IMR-90 (cell line): Measurements from ENCODE around the gene CCM2. TPM values are rescaled to one million over a fixed set of nuclear protein-coding genes. Genes with fewer than 3 reads are reported as not detected.

Experiments
- ATAC-seq: fragments of 200-7000 bp; cut with Tn5 transposase; 2 replicates; pipeline ENCODE4 v1.9.1; 2020; ENCODE audit warnings: low read depth, mild to moderate bottlenecking, moderate library complexity
- BruUV-seq: library from RNA; stranded (reverse); fragments of 400-500 nt; replicated peaks from 2 replicates; lab custom pipeline; 2021; lab: Mats Ljungman, UMichigan
- CTCF ChIA-PET: fragments of 300-600 bp; formaldehyde crosslinking; extraction: SDS; loops from one replicate; lab custom pipeline; 2021; ENCODE audit warnings: antibody characterized with exemption; lab: Yijun Ruan, JAX
- POLR2A ChIA-PET: fragments of 300-600 bp; sonication (Branson Sonifier 250); formaldehyde crosslinking; loops from one replicate; lab custom pipeline; 2022; ENCODE audit warnings: antibody characterized with exemption; ENCODE audit not compliant: unreplicated experiment; lab: Charles Lee
- DNase-seq: peaks from one replicate; pipeline ENCODE4 v3.0.0; 2013
- H2AFZ ChIP-seq: replicated peaks from 2 replicates; pipeline ENCODE3; 2013; ENCODE audit warnings: low read length, mild to moderate bottlenecking; ENCODE audit not compliant: poor library complexity
- H2AK5ac ChIP-seq: 2 replicates; pipeline ENCODE4 v1.6.1; 2013; ENCODE audit warnings: low read depth, low read length, inconsistent platforms
- H2AK9ac ChIP-seq: replicated peaks from 2 replicates; pipeline ENCODE3; 2013; ENCODE audit warnings: mild to moderate bottlenecking, low read depth, low read length, moderate library complexity; ENCODE audit not compliant: poor library complexity
- H2BK120ac ChIP-seq: 2 replicates; pipeline ENCODE4 v1.6.1; 2013; ENCODE audit warnings: low read depth, low read length, inconsistent platforms
- H2BK15ac ChIP-seq: 3 replicates; pipeline ENCODE4 v1.6.1; 2013; ENCODE audit warnings: low read depth, low read length, inconsistent platforms
- H2BK20ac ChIP-seq: 2 replicates; pipeline ENCODE4 v1.6.1; 2013; ENCODE audit warnings: low read depth, mild to moderate bottlenecking, inconsistent platforms, low read length, moderate library complexity
- H2BK5ac ChIP-seq: 2 replicates; pipeline ENCODE4 v1.6.1; 2013; ENCODE audit warnings: mild to moderate bottlenecking, low read depth, low read length, inconsistent platforms; ENCODE audit not compliant: poor library complexity, severe bottlenecking
- H3K14ac ChIP-seq: replicated peaks from 2 replicates; pipeline ENCODE4 v1.6.1; 2013; ENCODE audit warnings: low read depth, low read length, inconsistent platforms
- H3K18ac ChIP-seq: 2 replicates; pipeline ENCODE4 v1.6.1; 2013; ENCODE audit warnings: low read depth, low read length, control low read depth
- H3K23ac ChIP-seq: 2 replicates; pipeline ENCODE4 v1.6.1; 2013; ENCODE audit warnings: low read depth, low read length, inconsistent platforms
- H3K27ac ChIP-seq: 2 replicates; pipeline ENCODE4 v1.5.1; 2013; ENCODE audit warnings: mild to moderate bottlenecking, control low read depth, low read length; ENCODE audit not compliant: insufficient read depth
- H3K27me3 ChIP-seq: 2 replicates; pipeline ENCODE4 v1.6.1; 2013; ENCODE audit warnings: low read length; ENCODE audit not compliant: control insufficient read depth, insufficient read depth
- H3K36me3 ChIP-seq: 2 replicates; pipeline ENCODE4 v1.6.1; 2013; ENCODE audit warnings: low read length, mixed read lengths; ENCODE audit not compliant: control insufficient read depth, insufficient read depth
- H3K4ac ChIP-seq: 2 replicates; pipeline ENCODE4 v1.6.1; 2013; ENCODE audit warnings: low read depth, low read length, inconsistent platforms
- H3K4me1 ChIP-seq: 2 replicates; pipeline ENCODE4 v1.6.1; 2013; ENCODE audit warnings: low read length, mixed read lengths; ENCODE audit not compliant: control insufficient read depth, insufficient read depth
- H3K4me2 ChIP-seq: 2 replicates; pipeline ENCODE4 v1.6.1; 2013; ENCODE audit warnings: low read depth, mild to moderate bottlenecking, control low read depth, low read length, moderate library complexity
- H3K4me3 ChIP-seq: 2 replicates; pipeline ENCODE4 v1.5.1; 2013; ENCODE audit warnings: low read depth, mild to moderate bottlenecking, control low read depth, low read length, moderate library complexity; ENCODE audit not compliant: insufficient read depth
- H3K56ac ChIP-seq: 2 replicates; pipeline ENCODE4 v1.6.1; 2013; ENCODE audit warnings: low read length, inconsistent platforms; ENCODE audit not compliant: insufficient read depth; ENCODE audit errors: extremely low read depth
- H3K79me1 ChIP-seq, 2 experiments: 2 replicates each; pipeline ENCODE4 v1.6.1; 2013; ENCODE audit warnings: low read length in 2 of 2, inconsistent platforms in 1 of 2, low read depth in 1 of 2
- H3K9ac ChIP-seq: 2 replicates; pipeline ENCODE4 v1.6.1; 2013; ENCODE audit warnings: low read depth, low read length, control low read depth
- H3K9me1 ChIP-seq: 2 replicates; pipeline ENCODE4 v1.6.1; 2013; ENCODE audit warnings: low read length, inconsistent platforms; ENCODE audit not compliant: insufficient read depth
- H3K9me3 ChIP-seq: 2 replicates; pipeline ENCODE4 v1.6.1; 2013; ENCODE audit warnings: low read length; ENCODE audit not compliant: control insufficient read depth, insufficient read depth
- H4K20me1 ChIP-seq: 2 replicates; pipeline ENCODE4 v1.6.1; 2013; ENCODE audit warnings: low read length, inconsistent platforms; ENCODE audit not compliant: insufficient read depth
- H4K5ac ChIP-seq: 2 replicates; pipeline ENCODE4 v1.6.1; 2013; ENCODE audit warnings: mild to moderate bottlenecking, low read depth, low read length, control low read depth
- H4K8ac ChIP-seq, 2 experiments: 2 replicates each; pipeline ENCODE4 v1.6.1; 2013; ENCODE audit warnings: low read depth in 2 of 2, low read length in 2 of 2, control low read depth in 1 of 2, inconsistent platforms in 1 of 2
- H4K91ac ChIP-seq: 2 replicates; pipeline ENCODE4 v1.6.1; 2013; ENCODE audit warnings: low read depth, low read length, inconsistent platforms; ENCODE audit not compliant: insufficient read depth
- BHLHE40 ChIP-seq: fragments of 150-350 bp; IDR thresholded peaks from 2 replicates; pipeline ENCODE4 v1.6.1; 2016; ENCODE audit warnings: mild to moderate bottlenecking, low read depth, low read length
- CEBPB ChIP-seq: IDR thresholded peaks from 2 replicates; pipeline ENCODE4 v1.6.1; 2012; ENCODE audit warnings: low read depth, low read length, improper control_type of control experiment
- CHD1 ChIP-seq: IDR thresholded peaks from 2 replicates; pipeline ENCODE4 v1.6.1; 2012; ENCODE audit warnings: low read depth, low read length, improper control_type of control experiment
- FOS ChIP-seq: fragments of 150-350 bp; IDR thresholded peaks from 2 replicates; pipeline ENCODE4 v1.6.1; 2016; ENCODE audit warnings: low read depth, low read length
- MAZ ChIP-seq: IDR thresholded peaks from 2 replicates; pipeline ENCODE4 v1.6.1; 2012; ENCODE audit warnings: low read depth, mild to moderate bottlenecking, low read length, improper control_type of control experiment, moderate library complexity, borderline replicate concordance
- MXI1 ChIP-seq: IDR thresholded peaks from 2 replicates; pipeline ENCODE4 v1.6.1; 2012; ENCODE audit warnings: low read depth, mild to moderate bottlenecking, low read length, moderate library complexity, borderline replicate concordance
- NFE2L2 ChIP-seq: fragments of 150-350 bp; IDR thresholded peaks from 2 replicates; pipeline ENCODE4 v1.6.1; 2016; ENCODE audit warnings: low read depth, mild to moderate bottlenecking, low read length
- POLR2A ChIP-seq: IDR thresholded peaks from 2 replicates; pipeline ENCODE4 v1.6.1; 2012; ENCODE audit warnings: mild to moderate bottlenecking, low read depth, low read length
- RAD21 ChIP-seq: IDR thresholded peaks from 2 replicates; pipeline ENCODE4 v1.6.1; 2012; ENCODE audit warnings: low read length, improper control_type of control experiment
- RCOR1 ChIP-seq: IDR thresholded peaks from 2 replicates; pipeline ENCODE4 v1.6.1; 2012; ENCODE audit warnings: mild to moderate bottlenecking, low read length, improper control_type of control experiment; ENCODE audit not compliant: insufficient replicate concordance
- SMC3 ChIP-seq: fragments of 150-350 bp; IDR thresholded peaks from 2 replicates; pipeline ENCODE4 v1.6.1; 2016; ENCODE audit warnings: low read depth, mild to moderate bottlenecking, antibody characterized with exemption, low read length, moderate library complexity
- WGBS, 2 experiments: methylation state at CpG; one replicate each; pipeline versions ENCODE4 v1.1.5 to v1.1.7; 2013; ENCODE audit warnings: missing lambda C conversion rate in 2 of 2; ENCODE audit not compliant: insufficient read length in 1 of 2; ENCODE audit errors: extremely low coverage in 2 of 2; 5-methylcytosine and 5-hydroxymethylcytosine counted together
- dilution Hi-C: fragments of 300-500 bp; cut with HindIII; formaldehyde crosslinking; loops from one replicate; pipeline ENCODE4 v1.14.3; 2018; ENCODE audit warnings: low sequenced_read_pairs; ENCODE audit not compliant: unreplicated experiment
- in situ Hi-C: fragments of 300-500 bp; cut with MboI; formaldehyde crosslinking; loops from 3 replicates; pipeline ENCODE4 v1.14.3; 2019; ENCODE audit warnings: low sequenced_read_pairs, inconsistent platforms, mixed read lengths
- intact Hi-C: fragments of 100-400 bp; cut with micrococcal nuclease; formaldehyde crosslinking; loops from 2 replicates; pipeline ENCODE4 v1.10.0; 2022
- polyA plus RNA-seq, 3 experiments: library from polyadenylated mRNA; depleted of rRNA; stranded (reverse); fragments of >200 nt; gene quantifications; 2 replicates each; pipeline ENCODE4 v1.2.3, GENCODE V29; 2012; ENCODE audit warnings: low replicate concordance in 1 of 3
- total RNA-seq: library from RNA; depleted of rRNA; stranded (reverse); fragments of >200 nt; gene quantifications from 2 replicates; pipeline ENCODE4 v1.2.3, GENCODE V29; 2012
- TF ChIP-seq, protein P1 (sequence below): conservative IDR thresholded peaks from 2 replicates; pipeline ENCODE4 v1.5.1; 2012; ENCODE audit warnings: mild to moderate bottlenecking, low read depth, low read length, improper control_type of control experiment
- TF ChIP-seq, protein P2 (sequence below): fragments of 150-350 bp; IDR thresholded peaks from 2 replicates; pipeline ENCODE4 v1.6.1; 2016; ENCODE audit warnings: low read depth, mild to moderate bottlenecking, low read length, moderate library complexity, borderline replicate concordance

The CCM2 gene
- total and polyA plus RNA-seq, 2 of the 4 experiments (the other 2 are of a cell fraction) = 65.2 to 78.5 TPM

DNA sequence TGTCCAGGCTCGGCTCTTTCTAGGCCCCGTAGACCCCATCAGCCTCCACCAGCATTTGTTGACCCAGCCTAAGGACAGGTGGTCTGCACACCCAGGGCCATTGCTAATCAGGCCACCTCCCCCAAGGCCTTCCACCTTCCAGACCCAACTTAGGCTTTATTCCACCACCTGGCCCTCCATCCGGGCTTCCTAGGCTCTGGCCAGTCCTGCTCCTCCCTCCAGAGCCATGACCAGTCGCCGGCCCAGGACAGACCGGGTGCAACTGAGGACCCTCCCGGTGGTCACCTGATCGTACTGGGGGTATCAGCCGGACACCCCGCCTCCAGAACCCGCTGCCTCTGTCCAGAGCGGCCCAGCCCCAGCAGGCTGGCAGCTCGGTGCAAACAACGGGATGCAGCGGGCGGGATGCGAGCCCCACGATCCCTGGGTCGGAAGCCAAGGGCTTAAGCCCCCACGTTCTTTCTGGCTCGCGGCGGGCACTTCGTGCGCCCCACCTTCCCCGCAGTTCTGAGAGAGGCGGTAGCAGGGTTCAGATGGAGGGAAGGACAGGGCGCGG lies 88.2 kb downstream of the CCM2 start:
- ATAC-seq (peak; percentile 5), DNase-seq (no peak)
- in situ Hi-C loops = no loop called here
- CTCF ChIA-PET = interaction anchor here (0.7 kb wide), 1 partner anchor 18 kb away, joined by 3 read pairs; no protein-coding TSS in a partner anchor
- Histone ChIP-seq H2BK20ac (no peak overlapping the region), H3K23ac (no peak overlapping the region), H3K79me1 (peaks cover 0 to 8% of the 10 kb centered on the region in 2 experiments; a peak in 1 of 4 replicates), H3K56ac (no peak overlapping the region), H3K4ac (peak overlapping the region; percentile 35; the same call in 1 of the 2 replicates), H2BK15ac (no peak overlapping the region), H3K9me1 (peaks cover 4% of the 10 kb centered on the region; the same call in 1 of the 2 replicates), H4K91ac (no peak overlapping the region; the same call in 1 of the 2 replicates), H3K9ac (peak overlapping the region; percentile 7; the same call in 1 of the 2 replicates), H3K9me3 (no peaks in the 10 kb centered on the region), H3K27me3 (no peaks in the 10 kb centered on the region), H2BK120ac (0 out of 2 replicates have a peak overlapping the region, but pooled peaks have one; percentile 8), H3K4me2 (peak overlapping the region; percentile 83), H4K5ac (0 out of 2 replicates have a peak overlapping the region, but pooled peaks have one; percentile 26), H3K4me3 (peak overlapping the region; percentile 62), H2AFZ (peak overlapping the region; percentile 95), H3K18ac (no peak overlapping the region), H3K4me1 (peaks cover 4% of the 10 kb centered on the region; the same call in 1 of the 2 replicates), H3K27ac (no peak overlapping the region), H2BK5ac (no peak overlapping the region), H2AK9ac (peak overlapping the region; percentile 94), H4K20me1 (no peaks in the 10 kb centered on the region), H2AK5ac (peak overlapping the region; percentile 82), H3K36me3 (peaks cover 7% of the 10 kb centered on the region; the same call in 1 of the 2 replicates), H3K14ac (no peak overlapping the region; the same call in 1 of the 2 replicates), H4K8ac (peak overlapping the region; percentile 40 to 54; a peak in 2 of 4 replicates)
- 26% methylated on average over 14 of the region's 29 CpGs; no CpG with 5 or more reads in 1 of the 2 experiments for WGBS, 2 experiments
- POLR2A ChIA-PET = no interaction called here
- dilution Hi-C loops = no loop called here
- no TSS peak for BruUV-seq
- intact Hi-C loops = no loop called here
- TF ChIP-seq POLR2A (no peak), FOS (no peak), RAD21 (no peak), BHLHE40 (no peak), CHD1 (no peak), RCOR1 (no peak), NFE2L2 (no peak), MAZ (no peak), SMC3 (no peak), MXI1 (no peak), CEBPB (no peak)
- TF ChIP-seq, protein P1, sequence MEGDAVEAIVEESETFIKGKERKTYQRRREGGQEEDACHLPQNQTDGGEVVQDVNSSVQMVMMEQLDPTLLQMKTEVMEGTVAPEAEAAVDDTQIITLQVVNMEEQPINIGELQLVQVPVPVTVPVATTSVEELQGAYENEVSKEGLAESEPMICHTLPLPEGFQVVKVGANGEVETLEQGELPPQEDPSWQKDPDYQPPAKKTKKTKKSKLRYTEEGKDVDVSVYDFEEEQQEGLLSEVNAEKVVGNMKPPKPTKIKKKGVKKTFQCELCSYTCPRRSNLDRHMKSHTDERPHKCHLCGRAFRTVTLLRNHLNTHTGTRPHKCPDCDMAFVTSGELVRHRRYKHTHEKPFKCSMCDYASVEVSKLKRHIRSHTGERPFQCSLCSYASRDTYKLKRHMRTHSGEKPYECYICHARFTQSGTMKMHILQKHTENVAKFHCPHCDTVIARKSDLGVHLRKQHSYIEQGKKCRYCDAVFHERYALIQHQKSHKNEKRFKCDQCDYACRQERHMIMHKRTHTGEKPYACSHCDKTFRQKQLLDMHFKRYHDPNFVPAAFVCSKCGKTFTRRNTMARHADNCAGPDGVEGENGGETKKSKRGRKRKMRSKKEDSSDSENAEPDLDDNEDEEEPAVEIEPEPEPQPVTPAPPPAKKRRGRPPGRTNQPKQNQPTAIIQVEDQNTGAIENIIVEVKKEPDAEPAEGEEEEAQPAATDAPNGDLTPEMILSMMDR = no peak
- TF ChIP-seq, protein P2, sequence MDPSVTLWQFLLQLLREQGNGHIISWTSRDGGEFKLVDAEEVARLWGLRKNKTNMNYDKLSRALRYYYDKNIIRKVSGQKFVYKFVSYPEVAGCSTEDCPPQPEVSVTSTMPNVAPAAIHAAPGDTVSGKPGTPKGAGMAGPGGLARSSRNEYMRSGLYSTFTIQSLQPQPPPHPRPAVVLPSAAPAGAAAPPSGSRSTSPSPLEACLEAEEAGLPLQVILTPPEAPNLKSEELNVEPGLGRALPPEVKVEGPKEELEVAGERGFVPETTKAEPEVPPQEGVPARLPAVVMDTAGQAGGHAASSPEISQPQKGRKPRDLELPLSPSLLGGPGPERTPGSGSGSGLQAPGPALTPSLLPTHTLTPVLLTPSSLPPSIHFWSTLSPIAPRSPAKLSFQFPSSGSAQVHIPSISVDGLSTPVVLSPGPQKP = no peak
